ENCODE data around the gene INPP5J.

INPP5J gene

DNA sequence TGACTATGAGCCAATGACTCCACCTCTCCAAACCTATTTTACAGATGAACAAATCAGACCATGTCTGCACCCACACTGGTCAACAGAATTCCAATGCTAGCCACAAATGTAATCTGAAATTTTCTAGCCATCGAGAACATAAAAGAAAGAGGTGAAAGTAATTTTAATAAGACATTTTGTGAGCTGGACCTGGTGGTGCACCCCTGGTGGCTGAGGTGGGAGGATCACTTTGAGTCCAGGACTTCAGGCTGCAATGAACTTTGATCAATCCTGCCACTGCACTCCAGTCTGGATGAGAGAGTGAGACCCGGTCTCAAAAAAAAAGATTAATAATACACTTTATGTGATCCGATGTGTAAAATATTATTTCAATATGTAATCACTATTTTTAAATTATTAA lies 27.8 kb downstream of the INPP5J start:
- no peak for DNase-seq (ENCODE audit: extremely low spot score)
- TF ChIP-seq, protein P1, sequence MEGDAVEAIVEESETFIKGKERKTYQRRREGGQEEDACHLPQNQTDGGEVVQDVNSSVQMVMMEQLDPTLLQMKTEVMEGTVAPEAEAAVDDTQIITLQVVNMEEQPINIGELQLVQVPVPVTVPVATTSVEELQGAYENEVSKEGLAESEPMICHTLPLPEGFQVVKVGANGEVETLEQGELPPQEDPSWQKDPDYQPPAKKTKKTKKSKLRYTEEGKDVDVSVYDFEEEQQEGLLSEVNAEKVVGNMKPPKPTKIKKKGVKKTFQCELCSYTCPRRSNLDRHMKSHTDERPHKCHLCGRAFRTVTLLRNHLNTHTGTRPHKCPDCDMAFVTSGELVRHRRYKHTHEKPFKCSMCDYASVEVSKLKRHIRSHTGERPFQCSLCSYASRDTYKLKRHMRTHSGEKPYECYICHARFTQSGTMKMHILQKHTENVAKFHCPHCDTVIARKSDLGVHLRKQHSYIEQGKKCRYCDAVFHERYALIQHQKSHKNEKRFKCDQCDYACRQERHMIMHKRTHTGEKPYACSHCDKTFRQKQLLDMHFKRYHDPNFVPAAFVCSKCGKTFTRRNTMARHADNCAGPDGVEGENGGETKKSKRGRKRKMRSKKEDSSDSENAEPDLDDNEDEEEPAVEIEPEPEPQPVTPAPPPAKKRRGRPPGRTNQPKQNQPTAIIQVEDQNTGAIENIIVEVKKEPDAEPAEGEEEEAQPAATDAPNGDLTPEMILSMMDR (IDR thresholded peaks at IDR 0.05; ENCODE audit: control extremely low read depth, extremely low read depth, low read depth, missing control alignments): peak; percentile 4
- ChIA-PET POLR2A (no interaction called here), CTCF (interaction anchor here (0.7 kb wide), 1 partner anchor 9 kb away, joined by 5 read pairs; no protein-coding TSS in a partner anchor)

DNA sequence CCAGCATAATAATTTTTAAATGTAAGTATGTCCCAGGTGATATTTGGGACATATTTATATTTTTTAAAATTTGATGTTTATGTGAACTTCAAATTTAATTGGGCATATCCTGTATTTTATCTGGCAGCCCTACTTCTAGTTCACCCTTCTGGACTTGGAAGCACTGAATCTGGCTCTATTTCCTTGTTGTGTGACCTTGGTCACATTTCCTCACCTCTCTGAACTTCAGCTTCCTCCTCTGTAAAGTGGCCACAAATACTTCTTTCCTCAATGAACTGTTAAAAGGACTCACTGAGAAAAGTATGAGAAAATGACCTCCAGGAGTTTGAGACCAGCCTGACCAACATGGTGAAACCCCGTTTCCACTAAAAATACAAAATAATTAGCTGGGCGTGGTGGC lies 29.1 kb downstream of the INPP5J start:
- CTCF ChIA-PET: interaction anchor here (1.0 kb wide), 1 partner anchor 9 kb away, joined by 3 read pairs; no protein-coding TSS in a partner anchor
- TF ChIP-seq, protein P1 (IDR thresholded peaks at IDR 0.05; ENCODE audit: control extremely low read depth, extremely low read depth, low read depth, missing control alignments): no peak
- no peak for DNase-seq (ENCODE audit: extremely low spot score)
- POLR2A ChIA-PET: no interaction called here

DNA sequence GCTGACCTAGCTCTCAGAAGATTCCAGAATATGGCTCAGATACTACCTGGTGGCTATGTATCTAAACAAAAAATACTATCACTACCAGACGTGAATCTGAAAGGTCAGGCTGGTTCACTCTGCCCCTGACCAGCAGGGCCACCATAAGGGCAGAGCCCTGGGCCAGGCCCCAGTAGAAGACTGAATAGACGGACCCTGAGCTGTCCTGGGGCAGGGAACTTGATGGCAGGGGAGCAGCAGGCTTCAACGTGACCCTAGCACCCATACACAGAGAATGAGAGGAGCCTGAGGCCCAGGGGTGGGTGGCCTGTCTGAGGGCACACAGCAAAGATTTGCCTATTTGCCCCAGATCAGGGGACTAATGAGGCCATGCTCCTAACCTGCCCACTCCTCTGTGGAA lies 30.6 kb downstream of the INPP5J start:
- DNase-seq (ENCODE audit: extremely low spot score): no peak
- ChIA-PET CTCF (interaction anchor here (1.2 to 1.3 kb wide), 2 partner anchors 64 to 72 kb away, joined by 3 read pairs; no protein-coding TSS in a partner anchor), POLR2A (interaction anchor here (0.7 kb wide), 1 partner anchor 16 kb away, joined by 3 read pairs; no protein-coding TSS in a partner anchor)
- TF ChIP-seq, protein P1 (IDR thresholded peaks at IDR 0.05; ENCODE audit: control extremely low read depth, extremely low read depth, low read depth, missing control alignments): no peak

DNA sequence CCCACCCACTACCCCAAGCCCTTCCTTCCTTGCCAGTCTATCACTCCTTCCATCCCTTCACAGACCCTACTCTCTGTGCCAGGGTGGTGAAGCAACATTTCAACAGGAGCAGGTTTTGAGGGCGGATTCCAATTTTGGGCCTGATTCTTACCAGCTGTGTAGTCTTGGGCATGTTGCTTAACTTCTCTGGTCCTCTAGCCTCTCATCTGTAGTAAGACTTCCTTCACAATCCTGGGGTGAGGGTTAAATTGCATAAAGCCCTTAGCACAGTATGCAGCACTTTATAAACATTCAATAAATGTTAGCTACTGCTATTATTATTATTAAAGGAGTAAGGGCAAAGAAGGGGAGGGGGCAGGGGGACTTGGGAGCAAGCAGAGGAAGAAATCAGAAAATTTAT lies 32.2 kb downstream of the INPP5J start:
- CTCF ChIA-PET: interaction anchor here (1.0 to 1.3 kb wide), 2 partner anchors 66 to 70 kb away, joined by 3 read pairs; no protein-coding TSS in a partner anchor

DNA sequence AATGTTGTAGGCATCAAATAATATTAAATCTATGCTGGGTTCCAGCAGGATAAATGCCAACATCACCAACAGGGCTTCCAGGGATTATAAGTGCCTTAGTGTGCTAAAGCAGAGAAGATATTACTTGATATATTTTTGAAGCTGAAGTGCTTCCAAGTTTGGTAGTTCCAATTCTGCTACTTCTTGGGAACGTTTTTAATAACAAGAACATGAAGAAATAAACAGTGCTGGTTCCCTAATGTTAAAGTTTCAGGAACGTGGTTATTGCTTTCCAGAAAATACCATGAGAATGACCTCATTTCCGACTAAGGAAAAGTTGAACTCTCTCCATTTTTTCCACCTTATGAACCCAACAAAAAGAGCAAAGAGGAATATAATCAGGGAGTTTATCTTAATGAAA lies 32.7 kb downstream of the INPP5J start:
- POLR2A ChIA-PET: no interaction called here
- TF ChIP-seq, protein P1 (IDR thresholded peaks at IDR 0.05; ENCODE audit: control extremely low read depth, extremely low read depth, low read depth, missing control alignments): no peak
- DNase-seq (ENCODE audit: extremely low spot score): no peak
- CTCF ChIA-PET: interaction anchor here (1.0 to 1.6 kb wide), 2 partner anchors 11 to 70 kb away, joined by 3 read pairs; no protein-coding TSS in a partner anchor

More for the DNA sequence above, 32.2 kb downstream of the INPP5J start:
- POLR2A ChIA-PET: no interaction called here
- DNase-seq (ENCODE audit: extremely low spot score): no peak
- TF ChIP-seq, protein P1 (IDR thresholded peaks at IDR 0.05; ENCODE audit: control extremely low read depth, extremely low read depth, low read depth, missing control alignments): no peak

DNA sequence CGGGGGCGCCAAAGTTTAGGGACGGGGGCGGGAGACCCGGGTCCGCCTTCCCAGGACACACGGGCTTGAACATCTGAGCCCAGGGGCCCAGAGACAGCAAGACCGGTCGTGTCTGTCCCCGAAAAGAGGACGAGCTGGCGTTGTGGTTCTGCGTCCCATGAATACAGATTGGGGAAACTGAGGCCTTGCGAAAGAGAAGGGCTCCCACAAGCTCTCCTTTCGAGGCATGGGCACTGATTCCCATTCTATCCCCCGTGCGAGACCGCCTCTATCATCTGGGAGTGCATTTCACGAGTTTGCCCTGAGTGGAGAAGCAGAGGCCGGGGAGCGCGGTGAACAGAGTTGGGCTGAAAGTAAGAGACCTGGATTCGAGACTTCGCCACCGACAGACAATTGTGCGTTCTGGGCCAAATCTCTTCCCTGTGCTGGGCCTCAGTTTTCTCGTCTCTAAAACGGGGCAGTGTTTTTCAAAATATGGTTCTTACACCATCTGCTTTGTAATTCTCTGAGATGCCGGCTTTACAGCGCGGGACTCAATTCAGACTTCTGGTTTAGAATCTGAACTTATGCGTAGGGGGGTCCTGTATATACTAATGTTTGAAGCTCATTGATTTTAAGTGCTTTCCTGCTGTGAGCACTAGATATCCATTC lies 37.7 kb downstream of the INPP5J start:
- CTCF ChIA-PET: interaction anchor here (1.1 to 2.2 kb wide), 7 partner anchors 14 to 112 kb away, joined by 3 to 7 read pairs (median 4); partner anchors contain the start of genes LIMK2 and SELENOM
- POLR2A ChIA-PET: interaction anchor here (0.5 to 0.7 kb wide), 3 partner anchors 14 to 495 kb away, joined by 3 to 7 read pairs (median 3); no protein-coding TSS in a partner anchor
- TF ChIP-seq, protein P1 (IDR thresholded peaks at IDR 0.05; ENCODE audit: control extremely low read depth, extremely low read depth, low read depth, missing control alignments): no peak
- no peak for DNase-seq (ENCODE audit: extremely low spot score)

Measured in GM10248 (cell line).